ENCODE results near the gene EPHA7. TPM values are rescaled to one million over a fixed set of nuclear protein-coding genes. Genes with fewer than 3 reads are reported as not detected.

EPHA7 gene
- total RNA-seq, 2 donors from 2014 or later: 2.5 to 5.5 TPM

DNA sequence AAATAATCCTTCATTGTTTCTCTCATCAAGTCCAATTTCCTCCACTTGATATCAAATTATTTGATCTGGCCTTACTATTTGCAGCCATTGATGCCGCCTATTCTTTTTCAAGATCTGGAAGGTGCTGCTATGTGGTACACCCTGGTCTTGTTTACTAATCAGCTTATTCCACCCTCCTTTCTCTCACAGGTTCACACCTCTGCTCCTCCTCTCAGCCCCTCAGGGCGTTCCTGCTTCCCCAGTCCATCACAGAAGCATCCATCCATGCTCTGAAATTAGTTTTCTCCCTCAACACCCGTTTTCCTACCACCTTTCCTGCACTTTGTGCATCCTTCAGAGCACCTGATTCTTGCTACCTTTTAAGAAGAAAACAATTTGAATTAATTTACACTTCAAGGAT lies 183.6 kb downstream of the EPHA7 start:
- Histone ChIP-seq H3K4me3 (ENCODE audit: low read length) (no peak overlapping the region), H3K27ac (ENCODE audit: low read depth, low read length) (no peak overlapping the region), H3K4me1 (ENCODE audit: control insufficient read depth, insufficient read depth, low read length) (peaks cover 13% of the 10 kb centered on the region), H3K27me3 (ENCODE audit: control insufficient read depth, insufficient read depth, low read length, poor library complexity, severe bottlenecking) (peaks cover 33% of the 10 kb centered on the region), H3K9me3 (ENCODE audit: control insufficient read depth, low read length) (no peaks in the 10 kb centered on the region), H3K36me3 (ENCODE audit: control insufficient read depth, insufficient read depth, low read length) (no peaks in the 10 kb centered on the region), H3K9ac (ENCODE audit: extremely low read depth, low read length, poor library complexity, severe bottlenecking) (no peak overlapping the region)
- DNase-seq: no peak
- Mint-ChIP-seq H3K4me1 (peaks cover 44% of the 10 kb centered on the region), H3K4me3 (no peak overlapping the region), H3K36me3 (ENCODE audit: low read depth) (no peaks in the 10 kb centered on the region), H3K27ac (no peak overlapping the region), H3K27me3 (ENCODE audit: insufficient read depth) (peaks cover 68% of the 10 kb centered on the region), H3K9me3 (no peaks in the 10 kb centered on the region)
- 65 to 86% methylated on average over 2 to 3 of the region's 3 CpGs for WGBS, 2 experiments (ENCODE audit: insufficient coverage in 1 of 2, insufficient read length in 1 of 2)
- TF ChIP-seq CTCF (conservative IDR thresholded peaks at IDR 0.05): no peak

- Histone ChIP-seq H3K4me1 (ENCODE audit: control insufficient read depth, insufficient read depth, low read length) (peaks cover 12% of the 10 kb centered on the region), H3K9ac (ENCODE audit: extremely low read depth, low read length, poor library complexity, severe bottlenecking) (no peak overlapping the region), H3K27me3 (ENCODE audit: control insufficient read depth, insufficient read depth, low read length, poor library complexity, severe bottlenecking) (no peaks in the 10 kb centered on the region), H3K27ac (ENCODE audit: low read depth, low read length) (no peak overlapping the region), H3K4me3 (ENCODE audit: low read length) (no peak overlapping the region), H3K9me3 (ENCODE audit: control insufficient read depth, low read length) (no peaks in the 10 kb centered on the region), H3K36me3 (ENCODE audit: control insufficient read depth, insufficient read depth, low read length) (no peaks in the 10 kb centered on the region)
- H3K27ac Mint-ChIP-seq: no peak overlapping the region
- H3K27me3 Mint-ChIP-seq (ENCODE audit: insufficient read depth): peaks cover 18% of the 10 kb centered on the region
- H3K4me1 Mint-ChIP-seq: peaks cover 33% of the 10 kb centered on the region
- H3K9me3 Mint-ChIP-seq: peaks cover 9% of the 10 kb centered on the region
- DNase-seq: no peak
- no CpG with 5 or more reads among the region's 1 CpG for WGBS, 2 experiments (ENCODE audit: insufficient coverage in 1 of 2, insufficient read length in 1 of 2)
- no peak overlapping the region for H3K4me3 Mint-ChIP-seq
- no peaks in the 10 kb centered on the region for H3K36me3 Mint-ChIP-seq (ENCODE audit: low read depth)
- TF ChIP-seq CTCF (conservative IDR thresholded peaks at IDR 0.05): no peak
These were observed 192.5 kb downstream of the EPHA7 start for GRCh38 chr6:93226822-93227221.

- DNase-seq: peak; percentile 63
- peaks cover 9% of the 10 kb centered on the region for H3K9me3 Mint-ChIP-seq
- Histone ChIP-seq H3K36me3 (ENCODE audit: control insufficient read depth, insufficient read depth, low read length) (no peaks in the 10 kb centered on the region), H3K27me3 (ENCODE audit: control insufficient read depth, insufficient read depth, low read length, poor library complexity, severe bottlenecking) (peaks cover 36% of the 10 kb centered on the region), H3K4me1 (ENCODE audit: control insufficient read depth, insufficient read depth, low read length) (peaks cover 12% of the 10 kb centered on the region), H3K9ac (ENCODE audit: extremely low read depth, low read length, poor library complexity, severe bottlenecking) (no peak overlapping the region), H3K4me3 (ENCODE audit: low read length) (peak overlapping the region; percentile 20), H3K27ac (ENCODE audit: low read depth, low read length) (no peak overlapping the region), H3K9me3 (ENCODE audit: control insufficient read depth, low read length) (no peaks in the 10 kb centered on the region)
- peaks cover 38% of the 10 kb centered on the region for H3K27me3 Mint-ChIP-seq (ENCODE audit: insufficient read depth)
- H3K4me1 Mint-ChIP-seq: peaks cover 19% of the 10 kb centered on the region
- no peaks in the 10 kb centered on the region for H3K36me3 Mint-ChIP-seq (ENCODE audit: low read depth)
- 68 to 96% methylated on average over 2 to 3 of the region's 4 CpGs for WGBS, 2 experiments (ENCODE audit: insufficient coverage in 1 of 2, insufficient read length in 1 of 2)
- no peak overlapping the region for H3K27ac Mint-ChIP-seq
- no peak for TF ChIP-seq CTCF (conservative IDR thresholded peaks at IDR 0.05)
- no peak overlapping the region for H3K4me3 Mint-ChIP-seq
These were observed 197.1 kb downstream of the EPHA7 start for GRCh38 chr6:93222071-93222851.
